K562 (cell line): ENCODE results near the gene XPO6. TPM values are rescaled to one million over a fixed set of nuclear protein-coding genes. Genes with fewer than 3 reads are reported as not detected.

Experiments
- ATAC-seq: fragments of 200-7000 bp; cut with Tn5 transposase; 3 replicates; pipeline ENCODE4 v1.9.1; 2020; ENCODE audit warnings: moderate library complexity
- BruUV-seq: library from RNA; stranded (reverse); fragments of 400-500 nt; replicated peaks from 2 replicates; lab custom pipeline; 2021; lab: Mats Ljungman, UMichigan
- CTCF ChIA-PET: fragments of 300-600 bp; formaldehyde crosslinking; extraction: SDS; loops from one replicate; lab custom pipeline; 2021; ENCODE audit warnings: low intra/inter-chr PET ratio; lab: Yijun Ruan, JAX
- POLR2A ChIA-PET: fragments of 300-600, 350-650 bp; sonication (Branson Sonifier 250); formaldehyde crosslinking; extraction: SDS; loops from one replicate; lab custom pipeline; 2021; ENCODE audit warnings: antibody characterized with exemption, inconsistent platforms; lab: Yijun Ruan, JAX
- DNase-seq, 4 experiments: peaks; one replicate each; pipeline versions ENCODE4 v3.0.0 to v3.0.0-alpha.2; 2011 to 2018; ENCODE audit warnings: low spot score in 3 of 4, mixed read lengths in 3 of 4; ENCODE audit errors: extremely low read depth in 1 of 4
- FAIRE-seq: peaks from 2 replicates; lab custom pipeline; 2011; peaks lifted over from hg19 to GRCh38; lab: Jason Lieb, UNC
- H2AFZ ChIP-seq: 2 replicates; pipeline ENCODE4 v1.6.0; 2011; ENCODE audit warnings: low read depth, low read length, control low read depth, inconsistent platforms
- H3K27ac ChIP-seq: fragments of 200-600 bp; 3 replicates; pipeline ENCODE4 v1.8.0; 2011; ENCODE audit warnings: low read depth, mild to moderate bottlenecking, control low read depth, inconsistent platforms, low read length, moderate library complexity, mixed read lengths; ENCODE audit errors: extremely low read depth
- H3K27me3 ChIP-seq, 2 experiments: fragments of 300-600 bp in 1 of 2; 2 replicates in 1 of 2; 3 replicates in 1 of 2; pipeline versions ENCODE4 v1.6.0 to v1.8.0; 2011; ENCODE audit warnings: inconsistent platforms in 2 of 2, low read length in 2 of 2, mild to moderate bottlenecking in 1 of 2, mixed read lengths in 1 of 2, moderate library complexity in 1 of 2; ENCODE audit not compliant: control insufficient read depth in 2 of 2, insufficient read depth in 2 of 2
- H3K36me3 ChIP-seq: fragments of 300-600 bp; 3 replicates; pipeline ENCODE4 v1.8.0; 2011; ENCODE audit warnings: mild to moderate bottlenecking, low read length, inconsistent platforms; ENCODE audit not compliant: control insufficient read depth, insufficient read depth
- H3K4me1 ChIP-seq, 2 experiments: fragments of 200-600 bp in 1 of 2; replicated peaks in 1 of 2; 2 replicates in 1 of 2; 3 replicates in 1 of 2; pipeline versions ENCODE4 v1.5.1 to v1.8.0; 2011; ENCODE audit warnings: inconsistent platforms in 2 of 2, low read length in 2 of 2, mild to moderate bottlenecking in 1 of 2, mixed read lengths in 1 of 2, moderate library complexity in 1 of 2; ENCODE audit not compliant: control insufficient read depth in 2 of 2, insufficient read depth in 2 of 2
- H3K4me2 ChIP-seq: 2 replicates; pipeline ENCODE4 v1.6.1; 2011; ENCODE audit warnings: low read length, control low read depth, inconsistent platforms, mixed read lengths; ENCODE audit not compliant: insufficient read depth
- H3K4me3 ChIP-seq: fragments of 200-600 bp; sonication (generic), shearing (Covaris generic); 2 replicates; pipeline ENCODE4 v1.5.1; 2016; ENCODE audit warnings: control low read depth, inconsistent platforms
- H3K79me2 ChIP-seq: fragments of 200-600 bp; 3 replicates; pipeline ENCODE4 v1.8.0; 2011; ENCODE audit warnings: low read length, inconsistent platforms; ENCODE audit not compliant: control insufficient read depth, insufficient read depth
- H3K9ac ChIP-seq, 2 experiments: 2 replicates each; pipeline versions ENCODE4 v1.6.0 to v1.6.1; 2011; ENCODE audit warnings: low read depth in 2 of 2, low read length in 2 of 2, control low read depth in 1 of 2, inconsistent platforms in 1 of 2, mild to moderate bottlenecking in 1 of 2, mixed read lengths in 1 of 2; ENCODE audit not compliant: insufficient read depth in 1 of 2
- H3K9me1 ChIP-seq: one replicate; pipeline ENCODE4 v1.6.0; 2011; ENCODE audit warnings: inconsistent platforms, mild to moderate bottlenecking, low read length, moderate library complexity; ENCODE audit not compliant: control insufficient read depth, insufficient read depth
- H3K9me3 ChIP-seq: replicated peaks from 2 replicates; pipeline ENCODE4 v1.5.1; 2011; ENCODE audit warnings: low read depth, low read length, inconsistent platforms; ENCODE audit not compliant: control insufficient read depth, insufficient read depth
- H4K20me1 ChIP-seq: replicated peaks from 2 replicates; pipeline ENCODE4 v1.6.1; 2011; ENCODE audit warnings: low read length, inconsistent platforms, mixed read lengths; ENCODE audit not compliant: control insufficient read depth, insufficient read depth
- ATF7 ChIP-seq: fragments of 450-650 bp; IDR thresholded peaks from 2 replicates; pipeline ENCODE4 v1.7.1; 2014; ENCODE audit warnings: mild to moderate bottlenecking, moderate library complexity
- HCFC1 ChIP-seq: IDR thresholded peaks from 2 replicates; pipeline ENCODE4 v1.6.1; 2012; ENCODE audit warnings: low read depth, low read length, improper control_type of control experiment
- HDAC1 ChIP-seq, 2 experiments: fragments of 450-650 bp; IDR thresholded peaks; 2 replicates each; pipeline ENCODE4 v1.6.1; 2016 to 2017; ENCODE audit warnings: inconsistent platforms in 1 of 2, mild to moderate bottlenecking in 1 of 2, moderate library complexity in 1 of 2
- HINFP ChIP-seq: fragments of 450-650 bp; conservative IDR thresholded peaks from 2 replicates; pipeline ENCODE4 v1.6.1; 2016; ENCODE audit warnings: missing genetic modification characterization, low read depth, mild to moderate bottlenecking, control low read depth, missing compliant biosample characterization
- HMG20B ChIP-seq: fragments of 250-450 bp; sonication (Bioruptor Pico); IDR thresholded peaks from 2 replicates; pipeline ENCODE4 v1.5.0; 2021; ENCODE audit warnings: mild to moderate bottlenecking
- NR4A1 ChIP-seq, 2 experiments: fragments of 250-450 bp in 1 of 2; fragments of 450-650 bp in 1 of 2; sonication (Bioruptor Pico) in 1 of 2; IDR thresholded peaks; 2 replicates each; pipeline versions ENCODE4 v1.4.0 to v1.6.1; 2016 to 2020; ENCODE audit warnings: mild to moderate bottlenecking in 2 of 2, missing compliant biosample characterization in 1 of 2, missing genetic modification characterization in 1 of 2, moderate library complexity in 1 of 2
- PHF21A ChIP-seq: fragments of 450-650 bp; IDR thresholded peaks from 2 replicates; pipeline ENCODE4 v1.6.1; 2017; ENCODE audit warnings: low read depth, borderline replicate concordance
- PRPF4 ChIP-seq: fragments of 200-400 bp; formaldehyde crosslinking; IDR thresholded peaks from one replicate; pipeline ENCODE4 v1.6.1; 2017; ENCODE audit warnings: low read length, low read depth, mild to moderate bottlenecking; ENCODE audit not compliant: insufficient read depth, poor library complexity, severe bottlenecking
- RBBP5 ChIP-seq: fragments of 200-600 bp; sonication (generic); IDR thresholded peaks from 2 replicates; pipeline ENCODE4 v1.6.1; 2012; ENCODE audit warnings: borderline replicate concordance, mild to moderate bottlenecking, low read length, control low read depth, inconsistent platforms; ENCODE audit not compliant: insufficient read depth, poor library complexity, severe bottlenecking
- SIX5 ChIP-seq, 2 experiments: IDR thresholded peaks; 2 replicates each; pipeline ENCODE4 v1.6.1; 2011; ENCODE audit warnings: low read length in 2 of 2, borderline replicate concordance in 1 of 2, low read depth in 1 of 2, mild to moderate bottlenecking in 1 of 2, moderate library complexity in 1 of 2; ENCODE audit not compliant: insufficient read depth in 1 of 2
- TAF9B ChIP-seq: fragments of 450-650 bp; IDR thresholded peaks from 2 replicates; pipeline ENCODE4 v1.6.1; 2018; ENCODE audit warnings: mild to moderate bottlenecking; ENCODE audit not compliant: partially characterized antibody
- XRCC3 ChIP-seq: fragments of 450-650 bp; IDR thresholded peaks from 2 replicates; pipeline ENCODE4 v1.6.1; 2017; ENCODE audit warnings: mild to moderate bottlenecking, moderate library complexity
- ZNF282 ChIP-seq: sonication (generic); formaldehyde crosslinking; IDR thresholded peaks from 2 replicates; pipeline ENCODE4 v1.8.1; 2023; ENCODE audit warnings: missing genetic modification reagents
- ZNF76 ChIP-seq: fragments of 250-450 bp; sonication (Bioruptor Pico); IDR thresholded peaks from 2 replicates; pipeline ENCODE4 v1.4.0; 2020; ENCODE audit warnings: mild to moderate bottlenecking, moderate library complexity, borderline replicate concordance
- ZSCAN32 ChIP-seq: fragments of 450-650 bp; formaldehyde crosslinking; IDR thresholded peaks from 2 replicates; pipeline ENCODE4 v1.4.0; 2020; ENCODE audit warnings: mild to moderate bottlenecking, moderate library complexity
- WGBS: fragments of 100-300 bp; shearing (Covaris generic); methylation state at CpG from one replicate; pipeline ENCODE4 v1.1.6; 2016; ENCODE audit warnings: low coverage, mixed read lengths; ENCODE audit not compliant: insufficient coverage; ENCODE audit errors: missing lambda C conversion rate; 5-methylcytosine and 5-hydroxymethylcytosine counted together
- in situ Hi-C: fragments of 300-500 bp; cut with MboI; formaldehyde crosslinking; loops from 4 replicates; pipeline ENCODE4 v1.15.0; 2018; ENCODE audit warnings: inconsistent platforms, mixed read lengths
- intact Hi-C: fragments of 100-400 bp; cut with micrococcal nuclease; formaldehyde crosslinking; loops from 2 replicates; pipeline ENCODE4 v1.14.2; 2022
- polyA plus RNA-seq, 8 experiments: library from polyadenylated mRNA; depleted of rRNA in 4 of 8; stranded (reverse) in 5 of 8; unstranded in 3 of 8; fragments of >200 nt; fragmentation: Nextera tagmentation in 2 of 8; fragmentation: Illumina TruSeq in 1 of 8; extraction: Ambion mirVana in 2 of 8; extraction: Trizol in 1 of 8; gene quantifications; 2 replicates each; pipeline versions ENCODE4 v1.2.1 to v1.2.3, GENCODE V29; 2011 to 2014; ENCODE audit warnings: inconsistent platforms in 1 of 8, missing spikeins in 1 of 8
- total RNA-seq, 7 experiments: library from RNA; depleted of rRNA in 6 of 7; stranded (reverse); fragments of >200 nt in 6 of 7; fragmentation: Illumina TruSeq in 2 of 7; extraction: Trizol in 2 of 7; gene quantifications; 2 replicates each; pipeline versions ENCODE4 v1.2.1 to v1.2.3, GENCODE V29; 2011 to 2021; ENCODE audit warnings: low replicate concordance in 1 of 7

XPO6 gene
- total and polyA plus RNA-seq, 9 of the 15 experiments (the other 6 are each of a cell fraction or from before 2014, with no cell fraction given): 11.2 to 196 (median 119) TPM

- POLR2A ChIA-PET: interaction anchor here (1.2 kb wide), 1 partner anchor 10 kb away, joined by 3 read pairs; no protein-coding TSS in a partner anchor
- no peak for TF ChIP-seq ATF7
- no peak for TF ChIP-seq HMG20B (CRISPR knock-in tag)
- no peak for TF ChIP-seq HCFC1
- no peak for TF ChIP-seq HINFP (tag)
- no peak for TF ChIP-seq ZSCAN32 (CRISPR knock-in tag)
- no peak for TF ChIP-seq RBBP5
- TF ChIP-seq PRPF4: no peak
- TF ChIP-seq NR4A1 (CRISPR knock-in tag; IDR thresholded peaks at IDR 0.05): no peak
- no peak for TF ChIP-seq NR4A1 (tag; IDR thresholded peaks at IDR 0.05)
- TF ChIP-seq ZNF76 (CRISPR knock-in tag): no peak
- no peak for TF ChIP-seq TAF9B
- no peak for TF ChIP-seq PHF21A
- no peak for TF ChIP-seq XRCC3
- TF ChIP-seq HDAC1 (IDR thresholded peaks at IDR 0.05): no peak
- no peak for TF ChIP-seq ZNF282 (CRISPR knock-in tag)
- TF ChIP-seq SIX5 (IDR thresholded peaks at IDR 0.05; ENCODE audit: borderline replicate concordance in 1 of 2, insufficient read depth in 1 of 2, low read depth in 1 of 2, low read length in 2 of 2): no peak
- in situ Hi-C loops (no loop called here), intact Hi-C loops (no loop called here)
- Histone ChIP-seq H3K9me3 (no peaks in the 10 kb centered on the region), H3K9me1 (no peaks in the 10 kb centered on the region), H3K4me2 (no peak overlapping the region), H3K36me3 (peaks cover 86% of the 10 kb centered on the region), H3K4me3 (no peak overlapping the region), H2AFZ (no peak overlapping the region), H3K9ac (no peak overlapping the region), H4K20me1 (no peaks in the 10 kb centered on the region), H3K4me1 (no peaks in the 10 kb centered on the region), H3K79me2 (peaks cover 55% of the 10 kb centered on the region), H3K27ac (no peak overlapping the region), H3K27me3 (no peaks in the 10 kb centered on the region)
- no TSS peak for BruUV-seq
- no peak for DNase-seq
- CTCF ChIA-PET: interaction anchor here (0.6 kb wide), 1 partner anchor 21 kb away, joined by 3 read pairs; no protein-coding TSS in a partner anchor
- ATAC-seq: no peak
- FAIRE-seq: no peak
- 94% methylated on average over 5 of the region's 5 CpGs for WGBS
Observed at GRCh38 chr16:28175715-28176114, 36.0 kb downstream of the XPO6 start.
